DOHH2 (cell line): ENCODE results near the gene ACMSD.

Experiments
- EZH2phosphoT487 ChIP-seq: fragments of 200-600 bp; sonication (generic); IDR thresholded peaks from 2 replicates; pipeline ENCODE4 v1.6.1; 2017; ENCODE audit warnings: borderline replicate concordance, mild to moderate bottlenecking, antibody characterized with exemption, low read length, moderate library complexity, mixed read lengths
- TF ChIP-seq, protein P1 (sequence below): fragments of 200-600 bp; sonication (generic); IDR thresholded peaks from one replicate; pipeline ENCODE4 v1.5.1; 2014; ENCODE audit warnings: antibody characterized with exemption, mild to moderate bottlenecking, low read depth, low read length; ENCODE audit not compliant: poor library complexity, severe bottlenecking

- TF ChIP-seq, protein P1, sequence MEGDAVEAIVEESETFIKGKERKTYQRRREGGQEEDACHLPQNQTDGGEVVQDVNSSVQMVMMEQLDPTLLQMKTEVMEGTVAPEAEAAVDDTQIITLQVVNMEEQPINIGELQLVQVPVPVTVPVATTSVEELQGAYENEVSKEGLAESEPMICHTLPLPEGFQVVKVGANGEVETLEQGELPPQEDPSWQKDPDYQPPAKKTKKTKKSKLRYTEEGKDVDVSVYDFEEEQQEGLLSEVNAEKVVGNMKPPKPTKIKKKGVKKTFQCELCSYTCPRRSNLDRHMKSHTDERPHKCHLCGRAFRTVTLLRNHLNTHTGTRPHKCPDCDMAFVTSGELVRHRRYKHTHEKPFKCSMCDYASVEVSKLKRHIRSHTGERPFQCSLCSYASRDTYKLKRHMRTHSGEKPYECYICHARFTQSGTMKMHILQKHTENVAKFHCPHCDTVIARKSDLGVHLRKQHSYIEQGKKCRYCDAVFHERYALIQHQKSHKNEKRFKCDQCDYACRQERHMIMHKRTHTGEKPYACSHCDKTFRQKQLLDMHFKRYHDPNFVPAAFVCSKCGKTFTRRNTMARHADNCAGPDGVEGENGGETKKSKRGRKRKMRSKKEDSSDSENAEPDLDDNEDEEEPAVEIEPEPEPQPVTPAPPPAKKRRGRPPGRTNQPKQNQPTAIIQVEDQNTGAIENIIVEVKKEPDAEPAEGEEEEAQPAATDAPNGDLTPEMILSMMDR, result no peak
- TF ChIP-seq EZH2phosphoT487, result no peak
These were observed 20.1 kb upstream of the ACMSD start for GRCh38 chr2:134818321-134818720.
